Measurements from ENCODE around the gene PAF1.

DNA sequence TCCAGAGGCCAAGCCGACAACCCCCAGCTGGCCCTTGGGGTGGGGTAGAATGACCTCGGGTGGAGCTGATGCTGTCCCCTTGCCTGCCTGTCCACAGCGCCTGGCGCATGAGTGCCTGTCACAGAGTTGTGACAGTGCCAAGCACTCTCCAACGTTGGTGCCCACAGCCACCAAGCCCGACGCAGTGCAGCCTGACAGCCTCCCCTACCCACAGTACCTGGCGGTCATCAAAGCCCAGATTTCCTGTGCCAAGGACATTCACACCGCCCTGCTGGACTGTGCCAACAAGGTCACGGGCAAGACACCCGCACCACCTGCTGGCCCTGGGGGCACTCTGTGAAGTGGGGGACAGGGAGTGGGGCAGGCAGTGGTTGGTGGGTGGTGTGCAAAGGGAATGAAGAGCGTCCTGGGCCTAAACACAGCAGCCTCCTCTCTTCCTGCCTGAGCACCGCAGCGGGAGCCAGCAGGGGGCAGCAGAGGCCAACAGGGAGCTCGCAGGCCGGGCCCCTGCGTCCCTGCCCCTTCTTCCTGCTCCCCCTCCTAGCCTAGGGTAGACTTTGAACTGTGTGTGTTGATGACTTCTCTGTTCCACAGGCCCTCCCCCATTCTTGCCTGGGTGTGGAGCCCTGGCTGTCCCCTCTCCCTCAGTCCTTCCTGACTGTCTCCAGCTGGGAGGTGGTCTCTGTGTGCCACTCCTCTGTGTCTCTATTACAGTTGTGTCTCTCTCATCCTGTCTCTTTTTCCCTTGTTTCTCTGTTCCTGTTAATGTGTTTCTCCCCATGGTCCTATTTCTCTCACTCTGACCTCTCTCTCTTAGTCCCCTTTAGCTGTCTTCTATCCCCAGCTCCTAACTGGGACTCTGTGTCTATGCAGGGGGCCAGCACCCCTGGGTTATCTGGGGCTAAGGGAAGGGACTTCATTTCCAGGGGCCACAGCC lies 6.7 kb upstream of the PAF1 start:
- TF ChIP-seq, protein P1, sequence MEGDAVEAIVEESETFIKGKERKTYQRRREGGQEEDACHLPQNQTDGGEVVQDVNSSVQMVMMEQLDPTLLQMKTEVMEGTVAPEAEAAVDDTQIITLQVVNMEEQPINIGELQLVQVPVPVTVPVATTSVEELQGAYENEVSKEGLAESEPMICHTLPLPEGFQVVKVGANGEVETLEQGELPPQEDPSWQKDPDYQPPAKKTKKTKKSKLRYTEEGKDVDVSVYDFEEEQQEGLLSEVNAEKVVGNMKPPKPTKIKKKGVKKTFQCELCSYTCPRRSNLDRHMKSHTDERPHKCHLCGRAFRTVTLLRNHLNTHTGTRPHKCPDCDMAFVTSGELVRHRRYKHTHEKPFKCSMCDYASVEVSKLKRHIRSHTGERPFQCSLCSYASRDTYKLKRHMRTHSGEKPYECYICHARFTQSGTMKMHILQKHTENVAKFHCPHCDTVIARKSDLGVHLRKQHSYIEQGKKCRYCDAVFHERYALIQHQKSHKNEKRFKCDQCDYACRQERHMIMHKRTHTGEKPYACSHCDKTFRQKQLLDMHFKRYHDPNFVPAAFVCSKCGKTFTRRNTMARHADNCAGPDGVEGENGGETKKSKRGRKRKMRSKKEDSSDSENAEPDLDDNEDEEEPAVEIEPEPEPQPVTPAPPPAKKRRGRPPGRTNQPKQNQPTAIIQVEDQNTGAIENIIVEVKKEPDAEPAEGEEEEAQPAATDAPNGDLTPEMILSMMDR (conservative IDR thresholded peaks at IDR 0.05; ENCODE audit: low read length) = peak; percentile 88
- TF ChIP-seq EZH2phosphoT487 (IDR thresholded peaks at IDR 0.05; ENCODE audit: borderline replicate concordance, low read depth, low read length) = no peak

Measured in OCI-LY7 (cell line).